WERI-Rb-1 (cell line): ENCODE results near the gene PRAC2.

ENCODE experiments used
- DNase-seq: peaks from one replicate; pipeline ENCODE4 v3.0.0-alpha.2; 2020
- H3K27ac ChIP-seq: fragments of 250-450 bp; sonication (Bioruptor Pico); 2 replicates; pipeline ENCODE4 v1.5.1; 2020; ENCODE audit warnings: mild to moderate bottlenecking, moderate library complexity
- H3K27me3 ChIP-seq: fragments of 250-450 bp; sonication (Bioruptor Pico); 2 replicates; pipeline ENCODE4 v1.5.1; 2021; ENCODE audit warnings: mild to moderate bottlenecking, low read depth, moderate library complexity; ENCODE audit not compliant: insufficient read depth, severe bottlenecking
- H3K36me3 ChIP-seq: fragments of 250-450 bp; sonication (Bioruptor Pico); 2 replicates; pipeline ENCODE4 v1.5.1; 2020; ENCODE audit warnings: mild to moderate bottlenecking, moderate library complexity
- H3K4me3 ChIP-seq: 2 replicates; pipeline ENCODE4 v1.5.1; 2011; ENCODE audit warnings: low read depth, mild to moderate bottlenecking, control low read depth, low read length
- H3K9me3 ChIP-seq: fragments of 250-450 bp; sonication (Bioruptor Pico); 2 replicates; pipeline ENCODE4 v1.5.1; 2021; ENCODE audit warnings: mild to moderate bottlenecking, moderate library complexity; ENCODE audit not compliant: severe bottlenecking
- CTCF ChIP-seq: IDR thresholded peaks from 2 replicates; pipeline ENCODE4 v1.5.1; 2011; ENCODE audit warnings: low read depth, mild to moderate bottlenecking, control low read depth, inconsistent platforms, low read length

Gene PRAC2

GRCh38 chr17:48731355-48731754 is 8.4 kb downstream of the PRAC2 start:
- Histone ChIP-seq H3K27me3 (peaks cover 98% of the 10 kb centered on the region), H3K27ac (no peak overlapping the region), H3K36me3 (no peaks in the 10 kb centered on the region), H3K9me3 (peaks cover 11% of the 10 kb centered on the region), H3K4me3 (no peak overlapping the region)
- TF ChIP-seq CTCF = no peak
- DNase-seq = no peak

DNA sequence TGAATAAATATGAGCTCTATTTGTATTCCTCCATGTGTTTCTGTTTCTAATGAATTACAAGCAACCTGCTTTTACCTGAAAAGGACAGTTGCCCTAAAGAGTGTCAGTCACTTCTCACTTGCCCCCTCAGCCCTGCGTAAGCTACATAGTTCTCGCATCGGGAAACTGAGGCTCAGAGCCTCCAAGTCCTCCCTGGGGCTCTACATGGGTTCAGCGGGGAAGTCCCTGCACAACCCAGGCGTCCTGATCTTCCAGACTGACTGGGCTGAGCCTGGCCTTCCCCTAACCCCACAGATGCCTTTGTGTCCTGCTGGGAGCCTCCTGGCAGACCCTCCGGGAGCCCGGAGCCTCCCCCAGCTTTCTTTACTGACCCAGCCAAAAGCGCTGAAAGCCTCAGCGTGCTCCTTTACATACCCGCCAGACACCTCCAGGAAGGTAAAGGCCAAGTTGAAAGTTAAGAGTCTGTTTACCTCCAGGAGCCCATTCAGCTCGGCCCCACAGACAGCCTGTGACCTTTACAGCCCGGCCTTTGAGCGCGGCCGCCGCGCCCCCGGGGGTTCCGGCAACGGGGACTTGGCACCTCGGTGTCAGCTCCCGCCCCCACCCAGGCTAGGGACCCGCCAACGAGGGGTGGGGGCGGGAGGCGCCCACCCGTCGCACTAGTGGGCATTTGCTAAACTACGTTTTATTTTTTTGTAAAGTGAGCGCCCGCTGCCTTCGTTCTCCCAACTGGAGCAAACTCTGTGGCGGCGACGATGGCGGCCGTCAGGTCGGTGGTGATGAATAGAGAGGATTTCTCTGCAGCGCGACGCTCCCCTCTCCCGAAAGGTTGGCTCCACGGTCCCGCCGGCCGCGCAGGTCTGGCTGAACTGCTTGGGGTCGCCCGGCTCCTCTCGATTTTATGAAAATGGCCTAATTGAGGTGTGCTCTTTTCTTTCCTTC is 10.0 kb downstream of the PRAC2 start:
- Histone ChIP-seq H3K9me3 (peaks cover 15% of the 10 kb centered on the region), H3K4me3 (no peak overlapping the region), H3K27me3 (peaks cover 97% of the 10 kb centered on the region), H3K27ac (no peak overlapping the region), H3K36me3 (no peaks in the 10 kb centered on the region)
- no peak for DNase-seq
- TF ChIP-seq CTCF = no peak

DNA sequence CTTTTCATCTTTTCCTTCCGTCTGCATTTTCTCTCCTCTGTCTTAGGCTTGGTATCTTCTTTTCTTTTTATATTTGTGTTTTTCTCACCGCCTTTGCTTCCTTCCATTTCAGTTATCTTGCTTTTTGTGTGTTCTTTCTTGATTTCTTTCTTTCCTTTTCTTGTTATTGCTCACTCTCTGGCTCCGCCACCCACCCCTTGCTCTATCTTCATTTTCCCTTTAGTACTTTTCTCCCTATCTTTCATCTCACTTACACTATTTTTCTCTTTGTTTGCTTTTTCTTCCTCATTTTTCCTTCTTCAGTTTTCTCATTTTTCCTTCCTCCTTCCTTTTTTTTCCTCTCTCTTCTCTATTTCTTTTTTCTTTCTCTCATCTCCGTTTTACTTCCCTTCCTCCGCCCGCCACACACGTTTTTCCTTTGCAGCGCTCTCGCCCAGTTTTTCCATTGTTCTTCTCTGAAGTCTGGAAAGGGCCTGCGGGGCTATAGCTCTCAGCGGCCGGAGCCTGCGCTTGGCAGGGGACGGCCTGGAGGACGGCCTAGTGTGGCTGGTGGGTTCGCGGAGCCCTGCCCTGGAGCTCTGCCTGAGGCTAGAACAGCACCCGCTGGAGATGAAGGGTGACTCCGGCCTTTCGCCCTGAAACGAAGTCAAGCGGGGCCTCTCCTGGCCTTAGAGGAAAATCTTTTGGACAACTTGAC is 10.8 kb downstream of the PRAC2 start:
- H3K4me3 ChIP-seq = no peak overlapping the region
- TF ChIP-seq CTCF = no peak
- no peak overlapping the region for H3K27ac ChIP-seq
- H3K9me3 ChIP-seq = peaks cover 23% of the 10 kb centered on the region
- peaks cover 97% of the 10 kb centered on the region for H3K27me3 ChIP-seq
- no peaks in the 10 kb centered on the region for H3K36me3 ChIP-seq
- no peak for DNase-seq

DNA sequence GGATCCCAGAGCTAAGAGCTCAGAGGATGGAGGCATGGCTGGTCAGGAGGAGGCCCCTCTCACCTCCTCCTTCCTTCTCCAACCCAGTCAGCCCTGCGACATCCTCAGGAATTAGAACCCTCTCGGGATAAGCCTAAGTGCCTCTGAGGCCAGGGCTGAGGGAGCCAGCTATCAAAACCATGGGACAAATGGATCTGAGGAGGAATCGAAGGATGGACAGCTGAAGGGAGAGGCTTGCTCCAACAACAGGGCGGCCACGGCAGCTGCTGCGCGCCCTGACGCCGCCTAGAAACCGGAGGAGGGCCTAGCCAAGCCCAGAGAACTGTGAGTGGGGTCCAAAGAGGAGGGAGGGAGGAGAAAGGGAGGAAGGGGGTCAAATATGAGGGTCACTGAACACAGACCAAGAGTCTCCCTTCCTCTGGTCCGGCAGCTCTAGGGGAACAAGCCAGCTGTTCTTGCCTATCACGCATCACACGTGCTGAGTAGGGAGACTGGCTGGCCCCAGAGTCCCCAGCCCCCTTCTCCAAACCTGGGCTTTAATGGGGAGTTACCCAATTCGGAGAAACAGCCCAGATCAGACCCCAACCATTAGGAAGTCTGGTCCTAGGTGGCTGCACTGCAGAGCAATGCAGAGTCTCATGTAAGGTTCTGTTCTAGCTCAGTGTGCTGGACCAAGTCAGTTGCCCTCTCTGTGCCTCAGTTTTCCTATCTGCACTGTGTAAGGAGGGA is 11.5 kb downstream of the PRAC2 start:
- H3K27ac ChIP-seq = no peak overlapping the region
- no peaks in the 10 kb centered on the region for H3K36me3 ChIP-seq
- H3K4me3 ChIP-seq = no peak overlapping the region
- H3K9me3 ChIP-seq = peaks cover 24% of the 10 kb centered on the region
- TF ChIP-seq CTCF = no peak
- no peak for DNase-seq
- peaks cover 97% of the 10 kb centered on the region for H3K27me3 ChIP-seq

DNA sequence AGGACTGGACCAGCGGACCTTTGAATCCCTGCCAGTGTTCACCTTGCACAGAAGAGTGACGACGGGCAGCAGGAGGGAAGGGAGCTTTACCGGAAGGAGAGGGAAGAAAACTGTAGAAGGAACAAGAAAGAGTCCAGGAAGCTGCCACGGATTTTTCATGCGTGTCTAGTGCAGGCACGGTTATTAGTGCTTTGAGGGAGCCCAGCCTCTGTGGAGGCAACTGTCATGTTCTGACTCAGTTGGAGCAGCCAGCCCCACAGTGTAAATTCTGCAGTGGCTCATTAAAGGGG is 12.0 kb downstream of the PRAC2 start:
- Histone ChIP-seq H3K27me3 (peaks cover 97% of the 10 kb centered on the region), H3K27ac (no peak overlapping the region), H3K4me3 (no peak overlapping the region), H3K9me3 (peaks cover 29% of the 10 kb centered on the region), H3K36me3 (no peaks in the 10 kb centered on the region)
- no peak for TF ChIP-seq CTCF
- DNase-seq = no peak
